ENCODE data around the gene HLA-DMA. TPM values are rescaled to one million over a fixed set of nuclear protein-coding genes. Genes with fewer than 3 reads are reported as not detected.

Gene HLA-DMA
- total and polyA plus RNA-seq, 9 of the 15 experiments (the other 6 are each of a cell fraction or from before 2014, with no cell fraction given) = 0.13 to 0.83 (median 0.51) TPM

DNA sequence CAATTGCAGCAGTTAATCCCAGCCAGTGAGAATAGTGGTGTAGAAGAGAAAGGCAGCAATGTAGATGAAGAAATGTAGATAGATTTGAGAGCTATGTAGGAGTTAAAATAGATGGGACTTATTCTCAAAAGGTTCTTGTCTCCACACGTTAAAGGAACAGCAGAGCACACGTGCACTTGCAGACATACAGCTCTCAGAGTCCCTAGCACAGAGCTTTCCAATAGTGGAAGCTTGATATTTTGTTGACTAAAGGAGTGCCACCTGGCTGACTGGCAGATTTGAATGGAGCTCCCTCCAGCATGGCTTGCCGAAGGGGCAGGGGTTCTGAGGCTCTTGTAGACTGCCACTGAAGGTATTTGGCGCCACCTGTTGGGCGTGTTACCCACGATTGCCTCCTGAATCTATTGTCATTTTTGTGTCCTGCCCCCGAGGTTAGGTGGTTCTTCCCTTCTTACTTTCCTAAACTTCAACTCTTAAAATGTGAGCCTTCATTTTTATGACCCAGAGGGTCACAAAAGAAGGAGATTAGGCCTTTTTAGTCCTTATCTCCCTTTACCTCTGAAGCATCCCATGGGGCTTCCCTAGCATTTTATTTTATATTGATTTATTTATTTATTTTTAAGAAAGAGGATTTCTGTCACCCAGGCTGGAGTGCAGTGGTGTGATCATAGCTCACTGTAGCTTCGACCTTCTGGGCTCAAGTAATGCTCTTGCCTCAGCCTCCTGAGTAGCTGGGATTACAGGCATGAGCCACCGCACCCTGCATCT, 31.9 kb upstream of the HLA-DMA start (continued):
- TF ChIP-seq, protein P1, sequence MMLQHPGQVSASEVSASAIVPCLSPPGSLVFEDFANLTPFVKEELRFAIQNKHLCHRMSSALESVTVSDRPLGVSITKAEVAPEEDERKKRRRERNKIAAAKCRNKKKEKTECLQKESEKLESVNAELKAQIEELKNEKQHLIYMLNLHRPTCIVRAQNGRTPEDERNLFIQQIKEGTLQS (IDR thresholded peaks at IDR 0.05) = no peak
- TF ChIP-seq, protein P1 (CRISPR knock-in tag; conservative IDR thresholded peaks at IDR 0.05) = no peak
- TF ChIP-seq, protein P2, sequence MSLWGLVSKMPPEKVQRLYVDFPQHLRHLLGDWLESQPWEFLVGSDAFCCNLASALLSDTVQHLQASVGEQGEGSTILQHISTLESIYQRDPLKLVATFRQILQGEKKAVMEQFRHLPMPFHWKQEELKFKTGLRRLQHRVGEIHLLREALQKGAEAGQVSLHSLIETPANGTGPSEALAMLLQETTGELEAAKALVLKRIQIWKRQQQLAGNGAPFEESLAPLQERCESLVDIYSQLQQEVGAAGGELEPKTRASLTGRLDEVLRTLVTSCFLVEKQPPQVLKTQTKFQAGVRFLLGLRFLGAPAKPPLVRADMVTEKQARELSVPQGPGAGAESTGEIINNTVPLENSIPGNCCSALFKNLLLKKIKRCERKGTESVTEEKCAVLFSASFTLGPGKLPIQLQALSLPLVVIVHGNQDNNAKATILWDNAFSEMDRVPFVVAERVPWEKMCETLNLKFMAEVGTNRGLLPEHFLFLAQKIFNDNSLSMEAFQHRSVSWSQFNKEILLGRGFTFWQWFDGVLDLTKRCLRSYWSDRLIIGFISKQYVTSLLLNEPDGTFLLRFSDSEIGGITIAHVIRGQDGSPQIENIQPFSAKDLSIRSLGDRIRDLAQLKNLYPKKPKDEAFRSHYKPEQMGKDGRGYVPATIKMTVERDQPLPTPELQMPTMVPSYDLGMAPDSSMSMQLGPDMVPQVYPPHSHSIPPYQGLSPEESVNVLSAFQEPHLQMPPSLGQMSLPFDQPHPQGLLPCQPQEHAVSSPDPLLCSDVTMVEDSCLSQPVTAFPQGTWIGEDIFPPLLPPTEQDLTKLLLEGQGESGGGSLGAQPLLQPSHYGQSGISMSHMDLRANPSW (CRISPR knock-in tag; IDR thresholded peaks at IDR 0.05) = no peak
- no peak for TF ChIP-seq SIN3A (IDR thresholded peaks at IDR 0.05; ENCODE audit: borderline replicate concordance in 2 of 2, control insufficient read depth in 1 of 2, low read depth in 2 of 2, low read length in 2 of 2)
- TF ChIP-seq, protein P3, sequence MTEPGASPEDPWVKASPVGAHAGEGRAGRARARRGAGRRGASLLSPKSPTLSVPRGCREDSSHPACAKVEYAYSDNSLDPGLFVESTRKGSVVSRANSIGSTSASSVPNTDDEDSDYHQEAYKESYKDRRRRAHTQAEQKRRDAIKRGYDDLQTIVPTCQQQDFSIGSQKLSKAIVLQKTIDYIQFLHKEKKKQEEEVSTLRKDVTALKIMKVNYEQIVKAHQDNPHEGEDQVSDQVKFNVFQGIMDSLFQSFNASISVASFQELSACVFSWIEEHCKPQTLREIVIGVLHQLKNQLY (CRISPR knock-in tag; conservative IDR thresholded peaks at IDR 0.05) = no peak
- no peak for TF ChIP-seq MCM5 (IDR thresholded peaks at IDR 0.05; ENCODE audit: low read depth)
- peak; percentile 84 for TF ChIP-seq STAG1 (CRISPR knock-in tag; IDR thresholded peaks at IDR 0.05; ENCODE audit: borderline replicate concordance)
- TF ChIP-seq, protein P4, sequence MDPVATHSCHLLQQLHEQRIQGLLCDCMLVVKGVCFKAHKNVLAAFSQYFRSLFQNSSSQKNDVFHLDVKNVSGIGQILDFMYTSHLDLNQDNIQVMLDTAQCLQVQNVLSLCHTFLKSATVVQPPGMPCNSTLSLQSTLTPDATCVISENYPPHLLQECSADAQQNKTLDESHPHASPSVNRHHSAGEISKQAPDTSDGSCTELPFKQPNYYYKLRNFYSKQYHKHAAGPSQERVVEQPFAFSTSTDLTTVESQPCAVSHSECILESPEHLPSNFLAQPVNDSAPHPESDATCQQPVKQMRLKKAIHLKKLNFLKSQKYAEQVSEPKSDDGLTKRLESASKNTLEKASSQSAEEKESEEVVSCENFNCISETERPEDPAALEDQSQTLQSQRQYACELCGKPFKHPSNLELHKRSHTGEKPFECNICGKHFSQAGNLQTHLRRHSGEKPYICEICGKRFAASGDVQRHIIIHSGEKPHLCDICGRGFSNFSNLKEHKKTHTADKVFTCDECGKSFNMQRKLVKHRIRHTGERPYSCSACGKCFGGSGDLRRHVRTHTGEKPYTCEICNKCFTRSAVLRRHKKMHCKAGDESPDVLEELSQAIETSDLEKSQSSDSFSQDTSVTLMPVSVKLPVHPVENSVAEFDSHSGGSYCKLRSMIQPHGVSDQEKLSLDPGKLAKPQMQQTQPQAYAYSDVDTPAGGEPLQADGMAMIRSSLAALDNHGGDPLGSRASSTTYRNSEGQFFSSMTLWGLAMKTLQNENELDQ (CRISPR knock-in tag; IDR thresholded peaks at IDR 0.05; ENCODE audit: borderline replicate concordance) = no peak
- TF ChIP-seq YY1 (IDR thresholded peaks at IDR 0.05; ENCODE audit: borderline replicate concordance in 1 of 3, control insufficient read depth in 1 of 3, extremely low read depth in 1 of 3, insufficient read depth in 3 of 3, insufficient read length in 1 of 3, insufficient replicate concordance in 2 of 3, low read depth in 1 of 3, low read length in 2 of 3) = peak in 1 of 3 experiments; percentile 41
- no peak for TF ChIP-seq TAF1 (IDR thresholded peaks at IDR 0.05; ENCODE audit: control insufficient read depth, extremely low read depth, insufficient read depth, low read length, severe bottlenecking)
- no peak for TF ChIP-seq NELFE (IDR thresholded peaks at IDR 0.05; ENCODE audit: insufficient read depth, insufficient read length)
- no peak for TF ChIP-seq ZNF384 (IDR thresholded peaks at IDR 0.05; ENCODE audit: low read depth, low read length)
- 0 out of 2 replicates have a peak, but pooled peaks have one; percentile 30 for TF ChIP-seq CTBP1 (IDR thresholded peaks at IDR 0.05; ENCODE audit: borderline replicate concordance)
- TF ChIP-seq MAFK (IDR thresholded peaks at IDR 0.05; ENCODE audit: low read length) = no peak
- no peak for TF ChIP-seq TGIF2 (CRISPR knock-in tag; IDR thresholded peaks at IDR 0.05)
- TF ChIP-seq, protein P5, sequence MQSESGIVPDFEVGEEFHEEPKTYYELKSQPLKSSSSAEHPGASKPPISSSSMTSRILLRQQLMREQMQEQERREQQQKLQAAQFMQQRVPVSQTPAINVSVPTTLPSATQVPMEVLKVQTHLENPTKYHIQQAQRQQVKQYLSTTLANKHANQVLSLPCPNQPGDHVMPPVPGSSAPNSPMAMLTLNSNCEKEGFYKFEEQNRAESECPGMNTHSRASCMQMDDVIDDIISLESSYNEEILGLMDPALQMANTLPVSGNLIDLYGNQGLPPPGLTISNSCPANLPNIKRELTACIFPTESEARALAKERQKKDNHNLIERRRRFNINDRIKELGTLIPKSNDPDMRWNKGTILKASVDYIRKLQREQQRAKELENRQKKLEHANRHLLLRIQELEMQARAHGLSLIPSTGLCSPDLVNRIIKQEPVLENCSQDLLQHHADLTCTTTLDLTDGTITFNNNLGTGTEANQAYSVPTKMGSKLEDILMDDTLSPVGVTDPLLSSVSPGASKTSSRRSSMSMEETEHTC (IDR thresholded peaks at IDR 0.05) = no peak
- no peak for TF ChIP-seq NCOA2 (IDR thresholded peaks at IDR 0.05; ENCODE audit: partially characterized antibody in 2 of 2)
- TF ChIP-seq ARID2 (IDR thresholded peaks at IDR 0.05) = peak; percentile 93

Measured in K562 (cell line).